ENCODE results near the gene MDGA2. TPM values are rescaled to one million over a fixed set of nuclear protein-coding genes. Genes with fewer than 3 reads are reported as not detected.

MDGA2 gene
- total and polyA plus RNA-seq, 7 donors, result 0.01 TPM; not detected in 6

DNA sequence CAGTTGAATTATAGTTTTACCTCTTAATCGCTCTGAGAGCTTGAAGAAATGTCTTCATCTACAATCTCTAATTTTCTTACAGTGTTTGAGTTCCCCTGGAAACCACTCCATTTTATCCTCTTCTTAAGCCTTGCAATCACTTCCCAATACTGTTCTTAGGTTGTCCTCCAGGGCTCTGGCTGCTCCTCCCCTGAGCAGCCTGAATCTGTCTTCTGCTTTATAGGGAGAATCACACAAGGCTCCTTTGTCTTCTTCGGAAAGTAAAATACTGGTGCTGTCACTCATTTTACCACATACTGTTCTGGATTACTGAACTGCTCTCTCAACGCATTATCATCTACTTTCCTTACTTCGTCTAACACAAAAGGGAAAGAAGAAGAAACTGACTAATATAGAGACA lies 133.7 kb downstream of the MDGA2 start:
- H3K36me3 ChIP-seq (ENCODE audit: insufficient read depth in 1 of 2, low read depth in 1 of 2), result no peaks in the 10 kb centered on the region
- no peaks in the 10 kb centered on the region for H3K4me1 ChIP-seq
- ATAC-seq, result no peak
- no peak overlapping the region for H3K27ac ChIP-seq
- intact Hi-C loops (cut with DNase I), result no loop called here
- TF ChIP-seq, protein P1, sequence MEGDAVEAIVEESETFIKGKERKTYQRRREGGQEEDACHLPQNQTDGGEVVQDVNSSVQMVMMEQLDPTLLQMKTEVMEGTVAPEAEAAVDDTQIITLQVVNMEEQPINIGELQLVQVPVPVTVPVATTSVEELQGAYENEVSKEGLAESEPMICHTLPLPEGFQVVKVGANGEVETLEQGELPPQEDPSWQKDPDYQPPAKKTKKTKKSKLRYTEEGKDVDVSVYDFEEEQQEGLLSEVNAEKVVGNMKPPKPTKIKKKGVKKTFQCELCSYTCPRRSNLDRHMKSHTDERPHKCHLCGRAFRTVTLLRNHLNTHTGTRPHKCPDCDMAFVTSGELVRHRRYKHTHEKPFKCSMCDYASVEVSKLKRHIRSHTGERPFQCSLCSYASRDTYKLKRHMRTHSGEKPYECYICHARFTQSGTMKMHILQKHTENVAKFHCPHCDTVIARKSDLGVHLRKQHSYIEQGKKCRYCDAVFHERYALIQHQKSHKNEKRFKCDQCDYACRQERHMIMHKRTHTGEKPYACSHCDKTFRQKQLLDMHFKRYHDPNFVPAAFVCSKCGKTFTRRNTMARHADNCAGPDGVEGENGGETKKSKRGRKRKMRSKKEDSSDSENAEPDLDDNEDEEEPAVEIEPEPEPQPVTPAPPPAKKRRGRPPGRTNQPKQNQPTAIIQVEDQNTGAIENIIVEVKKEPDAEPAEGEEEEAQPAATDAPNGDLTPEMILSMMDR (IDR thresholded peaks at IDR 0.05), result no peak
- H3K4me3 ChIP-seq, result no peak overlapping the region
- H3K27me3 ChIP-seq (ENCODE audit: insufficient read depth in 3 of 3, low read length in 2 of 3), result no peaks in the 10 kb centered on the region
- H3K9me3 ChIP-seq, result no peaks in the 10 kb centered on the region
- no peak for DNase-seq
- WGBS, 3 donors, result 45 to 56% (median 51%) methylated on average over 4 of the region's 4 CpGs

DNA sequence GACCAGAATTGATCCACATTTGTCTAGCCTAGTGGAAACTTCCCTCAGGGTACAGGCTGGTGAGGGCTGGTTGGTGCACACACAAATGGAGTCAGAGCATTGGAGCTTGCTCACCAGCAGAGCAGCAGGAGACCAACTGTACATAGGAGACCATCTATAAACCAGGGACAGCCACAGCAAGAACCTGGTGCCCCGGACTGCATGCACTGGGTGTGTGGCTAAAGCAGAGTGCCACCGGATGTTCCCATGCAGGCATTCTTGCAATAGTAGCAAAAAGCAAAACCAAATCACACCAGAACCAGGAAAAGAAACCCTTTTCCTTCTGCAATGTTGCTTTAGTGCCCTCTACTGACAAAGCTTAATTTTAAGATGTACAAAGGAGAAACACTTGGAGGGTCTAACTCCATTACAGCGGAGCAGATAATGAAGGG lies 136.4 kb downstream of the MDGA2 start:
- Histone ChIP-seq H3K4me1 (no peaks in the 10 kb centered on the region), H3K4me3 (no peak overlapping the region), H3K27ac (no peak overlapping the region), H3K9me3 (no peaks in the 10 kb centered on the region), H3K36me3 (ENCODE audit: insufficient read depth in 1 of 2, low read depth in 1 of 2) (no peaks in the 10 kb centered on the region), H3K27me3 (ENCODE audit: insufficient read depth in 3 of 3, low read length in 2 of 3) (no peaks in the 10 kb centered on the region)
- DNase-seq, result no peak
- 42 to 52% (median 51%) methylated on average over 3 of the region's 3 CpGs for WGBS, 3 donors
- no peak for ATAC-seq
- intact Hi-C loops (cut with DNase I), result no loop called here
- TF ChIP-seq, protein P1 (IDR thresholded peaks at IDR 0.05), result no peak

DNA sequence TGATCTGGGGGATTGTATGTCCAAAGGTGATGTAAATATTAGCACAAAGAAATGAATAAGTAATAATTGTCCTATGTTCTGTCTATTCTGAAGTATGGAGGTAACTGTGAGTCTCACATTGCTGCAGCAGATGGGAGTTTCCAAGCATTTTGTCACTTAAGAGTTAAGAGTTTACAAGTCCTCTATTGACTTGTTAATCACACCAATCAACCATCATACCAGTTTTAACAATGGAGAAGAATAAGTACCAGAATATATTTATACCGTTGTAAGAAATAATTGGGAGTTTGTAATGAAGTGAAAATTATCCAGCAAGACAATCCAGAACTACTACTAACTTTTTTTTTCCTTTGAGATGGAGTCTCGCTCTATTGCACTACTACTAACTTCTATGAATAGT lies 139.1 kb downstream of the MDGA2 start:
- ATAC-seq, result no peak
- no peaks in the 10 kb centered on the region for H3K36me3 ChIP-seq (ENCODE audit: insufficient read depth in 1 of 2, low read depth in 1 of 2)
- no peaks in the 10 kb centered on the region for H3K9me3 ChIP-seq
- H3K27ac ChIP-seq, result no peak overlapping the region
- WGBS, 3 donors, result 59 to 67% (median 65%) methylated on average over 2 of the region's 2 CpGs
- H3K4me1 ChIP-seq, result no peaks in the 10 kb centered on the region
- intact Hi-C loops (cut with DNase I), result no loop called here
- H3K4me3 ChIP-seq, result no peak overlapping the region
- H3K27me3 ChIP-seq (ENCODE audit: insufficient read depth in 3 of 3, low read length in 2 of 3), result no peaks in the 10 kb centered on the region
- DNase-seq, result no peak
- TF ChIP-seq, protein P1 (IDR thresholded peaks at IDR 0.05), result no peak

GRCh38 chr14:47526591-47527244 lies 148.7 kb downstream of the MDGA2 start:
- no peak overlapping the region for H3K4me3 ChIP-seq
- WGBS, 3 donors, result 68 to 73% (median 71%) methylated on average over 3 of the region's 3 CpGs
- no peaks in the 10 kb centered on the region for H3K36me3 ChIP-seq (ENCODE audit: insufficient read depth in 1 of 2, low read depth in 1 of 2)
- TF ChIP-seq, protein P1 (IDR thresholded peaks at IDR 0.05), result no peak
- DNase-seq (no peak), ATAC-seq (no peak)
- H3K27ac ChIP-seq, result no peak overlapping the region
- intact Hi-C loops (cut with DNase I), result no loop called here
- H3K4me1 ChIP-seq, result no peaks in the 10 kb centered on the region
- H3K27me3 ChIP-seq (ENCODE audit: insufficient read depth in 3 of 3, low read length in 2 of 3), result no peaks in the 10 kb centered on the region
- H3K9me3 ChIP-seq, result no peaks in the 10 kb centered on the region

GRCh38 chr14:47524524-47524923 lies 150.9 kb downstream of the MDGA2 start:
- Histone ChIP-seq H3K27ac (no peak overlapping the region), H3K36me3 (ENCODE audit: insufficient read depth in 1 of 2, low read depth in 1 of 2) (no peaks in the 10 kb centered on the region), H3K4me1 (no peaks in the 10 kb centered on the region), H3K27me3 (ENCODE audit: insufficient read depth in 3 of 3, low read length in 2 of 3) (no peaks in the 10 kb centered on the region), H3K9me3 (no peaks in the 10 kb centered on the region), H3K4me3 (no peak overlapping the region)
- DNase-seq (no peak), ATAC-seq (no peak)
- TF ChIP-seq, protein P1 (IDR thresholded peaks at IDR 0.05), result no peak
- WGBS, 3 donors, result 74 to 80% (median 78%) methylated on average over 4 of the region's 4 CpGs
- intact Hi-C loops (cut with DNase I), result no loop called here
